Central memory CD4-positive, alpha-beta T cell (primary cell): Measurements from ENCODE around the gene ZNF169.
"Not testable (repeated sequence)": the region's sequence is repeated elsewhere in the genome, so short reads cannot be mapped to it uniquely, and the experiment has no call there.

ENCODE experiments used
- DNase-seq: peaks from one replicate; pipeline ENCODE4 v3.0.0; 2022
- total RNA-seq, 3 experiments: gene quantifications; one replicate each; lab custom pipeline; 2026; lab: John Stamatoyannopoulos, UW

ZNF169 gene
- total RNA-seq: 7.0 to 16.8 (median 10.0) reads per million in 3 experiments

DNA sequence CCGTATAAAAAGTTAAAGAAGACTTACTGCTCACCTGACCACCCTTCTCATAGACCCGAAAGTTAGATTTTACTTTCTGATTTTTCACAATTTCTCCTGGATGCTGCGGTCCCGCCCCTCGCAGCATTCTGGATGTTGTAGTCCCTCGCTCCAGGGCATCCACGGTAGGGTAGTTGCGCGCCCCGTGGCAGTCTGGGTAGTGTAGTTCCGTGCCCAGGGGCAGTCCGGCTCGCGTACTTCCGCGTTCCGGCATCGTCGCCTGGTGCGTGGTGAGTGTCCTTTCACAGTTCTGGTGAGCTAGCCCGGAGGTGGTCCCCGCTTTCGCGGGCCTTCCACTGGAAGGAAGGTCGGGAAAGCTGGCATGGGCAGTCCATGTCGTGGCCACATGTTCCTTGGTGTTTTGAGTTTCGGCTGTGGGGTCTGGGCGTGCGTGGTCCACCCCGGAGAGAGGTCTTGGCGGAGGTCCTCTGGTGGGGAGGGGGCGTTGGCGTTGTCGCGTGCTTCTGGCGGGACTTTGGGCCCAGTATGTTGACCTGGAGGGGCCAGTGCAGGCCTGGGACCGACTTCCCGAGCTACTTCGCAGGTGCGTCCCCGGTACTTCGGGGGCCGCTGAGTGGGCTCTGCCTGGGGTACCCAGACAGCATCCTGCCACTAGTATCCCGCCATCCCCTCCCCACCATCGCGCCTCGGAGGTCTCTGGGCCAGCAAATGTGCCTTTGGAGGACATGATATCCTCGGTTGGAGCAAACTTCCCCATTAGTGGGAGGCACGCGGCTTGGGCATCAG, at the start of gene ZNF169:
TSS of gene ZNF169 (plus strand) at position 222 of the 786 bp plus-strand sequence. CDS start 19,515 bp downstream, outside the sequence.
- peak; percentile 77 for DNase-seq

DNA sequence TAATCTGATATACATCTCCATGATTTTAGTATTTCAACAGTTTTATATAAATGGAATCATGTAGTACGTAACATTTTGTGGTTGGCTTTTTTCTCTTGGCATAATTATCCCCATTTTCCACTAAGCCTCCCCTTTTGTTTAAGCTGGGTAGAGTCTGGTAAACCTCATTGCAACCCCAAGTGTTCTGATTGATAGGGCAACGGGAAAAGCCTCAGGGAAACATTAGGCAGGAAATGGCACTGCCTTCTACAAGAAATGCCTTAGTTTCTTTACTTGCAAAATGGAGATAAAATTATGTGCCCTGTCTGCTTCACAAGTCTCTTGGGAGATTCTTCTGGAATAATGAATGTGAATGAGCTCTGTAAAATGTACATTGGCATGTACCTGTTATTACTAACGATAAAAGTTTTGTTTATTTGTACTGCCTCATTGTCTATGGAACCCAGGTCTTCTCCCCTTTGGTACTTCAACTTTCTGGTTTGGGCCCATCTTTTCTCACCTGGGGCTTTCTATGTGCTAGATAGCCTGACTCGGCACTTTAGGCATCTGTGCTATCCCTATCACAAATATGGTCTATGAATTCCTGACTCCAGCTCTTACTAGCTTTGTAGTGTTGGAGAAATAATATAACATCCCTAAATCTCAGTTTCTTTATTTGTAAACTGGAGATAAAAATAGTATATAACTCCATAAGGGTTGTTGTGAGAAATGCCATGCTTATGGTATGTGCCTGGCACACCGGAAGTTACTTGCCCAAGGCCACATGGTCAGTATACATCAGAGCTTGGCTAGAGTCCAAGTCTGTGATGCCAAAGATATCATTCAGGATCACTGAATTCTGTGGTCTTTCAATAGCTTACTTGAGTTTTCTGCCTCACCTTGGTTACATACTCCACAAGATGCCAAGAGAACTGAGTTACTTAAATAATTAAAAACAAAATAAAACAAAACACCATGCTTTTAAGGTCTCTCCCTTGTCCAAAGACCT, 48.2 kb upstream of the ZNF169 start:
- no peak for DNase-seq

DNA sequence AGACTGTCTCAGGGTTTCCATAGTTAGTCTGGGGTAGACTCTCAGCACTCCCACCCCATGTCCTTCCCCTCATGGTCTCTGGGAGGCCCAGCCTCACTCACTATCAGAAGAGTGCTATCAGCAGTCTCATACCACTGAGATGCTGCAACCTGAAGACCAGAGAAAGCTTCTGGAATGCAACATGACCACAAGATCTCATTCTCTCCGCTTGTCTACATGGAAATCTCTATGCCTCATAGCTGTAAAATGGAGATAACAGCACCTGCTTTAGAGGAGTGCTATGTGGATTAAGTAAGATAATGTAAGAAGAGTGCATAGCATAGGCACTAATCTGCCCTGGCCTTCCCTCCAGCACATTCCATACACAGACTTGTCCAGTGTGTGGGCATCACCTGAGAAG, 47.0 kb upstream of the ZNF169 start:
- DNase-seq: no peak

DNA sequence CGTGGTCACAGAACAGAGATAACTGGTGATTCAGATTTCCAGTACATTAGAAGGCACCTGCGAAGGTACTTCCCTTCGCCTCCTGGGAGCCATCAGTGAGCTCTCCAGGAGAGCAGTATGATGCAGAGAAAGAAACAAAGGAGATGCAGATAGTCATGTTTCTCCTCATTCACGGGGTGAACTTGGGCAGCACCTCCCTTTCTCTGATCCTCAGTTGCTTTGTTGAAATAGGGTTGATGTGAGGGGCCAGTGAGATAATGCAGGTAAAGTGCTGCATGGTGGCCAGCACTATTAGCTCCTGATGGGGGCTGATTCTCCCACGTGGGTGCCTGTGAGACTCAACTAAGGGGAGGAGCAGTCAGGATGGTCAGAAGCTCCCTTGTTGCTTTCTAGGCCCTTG, 46.6 kb upstream of the ZNF169 start:
- DNase-seq: no peak

DNA sequence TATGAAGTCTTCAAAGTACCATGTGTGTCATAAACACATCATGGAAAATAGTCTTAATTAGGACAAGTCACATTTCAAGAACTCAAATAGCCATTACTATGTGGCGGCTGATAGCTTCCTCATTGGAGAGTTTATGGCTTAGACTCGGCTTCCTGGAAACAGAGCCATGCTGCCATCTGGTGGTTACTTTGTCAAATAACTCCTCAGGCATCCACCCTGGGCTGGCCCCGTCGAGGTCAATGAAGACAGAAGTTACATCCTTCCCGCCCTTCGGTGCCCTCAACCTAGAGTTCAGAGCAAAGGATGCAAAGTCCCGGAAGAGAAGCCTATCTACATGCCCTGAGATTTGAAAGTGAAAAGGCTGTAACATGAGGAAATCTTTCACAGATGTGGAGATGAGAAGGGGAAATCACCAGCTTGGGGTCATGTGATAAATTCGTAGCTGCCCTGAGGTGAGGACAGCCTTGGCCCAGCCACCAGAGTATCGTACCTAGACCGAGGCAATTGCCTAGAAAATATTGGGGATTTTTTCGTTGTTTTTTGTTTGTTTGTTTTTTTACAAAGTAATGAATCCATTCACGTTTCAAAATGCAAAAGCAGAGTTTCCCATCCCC, 45.5 kb upstream of the ZNF169 start:
- DNase-seq: peak; percentile 64

DNA sequence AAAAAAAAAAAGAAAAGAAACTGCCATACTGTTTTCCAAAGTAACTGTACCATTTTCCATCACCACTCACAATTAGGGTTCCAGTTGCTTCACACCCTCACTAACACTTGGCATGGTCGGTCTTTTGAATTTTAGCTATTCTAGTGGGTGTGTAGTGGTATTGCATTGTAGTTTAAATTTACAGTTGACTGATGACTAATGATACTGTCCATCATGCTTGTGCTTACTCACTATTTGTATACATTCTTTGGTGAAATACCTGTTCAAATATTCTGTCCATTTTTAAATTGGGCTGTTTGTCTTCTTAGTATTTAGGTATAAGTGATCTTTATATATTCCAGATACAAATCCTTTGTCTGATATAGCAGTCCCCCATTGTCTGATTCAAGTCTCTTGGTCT, 36.2 kb upstream of the ZNF169 start:
- DNase-seq: no peak

DNA sequence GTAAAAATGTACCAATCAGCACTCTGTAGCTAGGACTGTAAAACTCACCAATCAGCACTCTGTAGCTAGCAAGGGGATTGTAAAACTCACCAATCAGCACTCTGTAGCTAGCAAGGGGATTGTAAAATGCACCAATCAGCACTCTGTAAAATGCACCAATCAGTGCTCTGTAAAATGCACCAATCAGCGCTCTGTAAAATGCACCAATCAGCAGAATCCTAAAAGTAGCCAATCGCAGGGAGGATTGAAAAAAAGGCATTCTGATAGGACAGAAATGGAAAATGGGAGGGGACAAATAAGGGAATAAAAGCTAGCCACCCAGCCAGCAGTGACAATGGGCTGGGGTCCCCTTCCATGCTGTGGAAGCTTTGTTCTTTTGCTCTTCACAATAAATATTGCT, 33.7 kb upstream of the ZNF169 start:
- not testable (repeated sequence) for DNase-seq

DNA sequence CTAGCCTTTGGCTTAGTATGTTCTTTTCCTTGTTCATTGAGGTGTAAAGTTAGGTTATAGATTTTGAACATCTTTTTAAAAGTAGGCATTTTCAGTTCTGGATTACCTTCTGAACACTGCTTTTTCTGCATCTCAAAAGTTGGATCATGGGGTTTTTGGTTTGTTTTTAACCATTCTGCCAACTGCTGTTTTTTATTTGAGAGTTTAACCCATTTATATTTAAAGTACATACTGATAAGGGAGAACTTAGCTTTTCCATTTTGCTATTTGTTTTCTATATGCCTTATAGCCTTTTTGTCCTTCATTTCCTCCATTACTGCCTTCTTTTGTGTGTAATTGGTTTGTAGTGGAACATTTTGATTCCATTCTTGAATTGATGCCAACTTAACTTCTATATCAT, 30.5 kb upstream of the ZNF169 start:
- no peak for DNase-seq

DNA sequence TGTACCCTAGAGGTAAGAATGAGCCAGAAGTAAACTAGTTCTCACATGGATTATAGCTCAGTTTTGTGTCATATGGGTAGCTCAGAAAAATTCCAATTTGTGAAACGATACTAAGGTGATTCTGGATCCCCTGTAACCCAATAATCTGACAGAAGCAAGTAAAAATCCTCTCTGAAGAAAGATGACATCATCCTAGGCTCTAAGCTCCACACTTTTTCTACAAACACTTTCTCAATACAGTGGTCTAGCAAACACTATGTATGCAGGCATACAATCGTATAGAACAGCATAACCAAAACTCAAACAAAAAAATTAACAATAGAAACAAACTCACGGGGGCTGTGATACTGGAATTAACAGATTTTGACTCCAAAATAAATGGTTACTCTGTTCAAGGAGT, 26.7 kb upstream of the ZNF169 start:
- DNase-seq: no peak

DNA sequence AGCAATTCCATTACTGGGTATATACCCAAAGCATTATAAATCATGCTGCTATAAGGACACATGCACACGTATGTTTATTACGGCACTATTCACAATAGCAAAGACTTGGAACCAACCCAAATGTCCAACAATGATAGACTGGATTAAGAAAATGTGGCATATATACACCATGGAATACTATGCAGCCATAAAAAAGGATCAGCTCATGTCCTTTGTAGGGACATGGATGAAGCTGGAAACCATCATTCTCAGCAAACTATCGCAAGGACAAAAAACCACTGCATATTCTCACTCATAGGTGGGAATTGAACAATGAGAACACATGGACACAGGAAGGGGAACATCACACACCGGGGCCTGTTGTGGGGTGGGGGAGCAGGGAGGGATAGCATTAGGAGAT, 18.0 kb upstream of the ZNF169 start:
- not testable (repeated sequence) for DNase-seq

DNA sequence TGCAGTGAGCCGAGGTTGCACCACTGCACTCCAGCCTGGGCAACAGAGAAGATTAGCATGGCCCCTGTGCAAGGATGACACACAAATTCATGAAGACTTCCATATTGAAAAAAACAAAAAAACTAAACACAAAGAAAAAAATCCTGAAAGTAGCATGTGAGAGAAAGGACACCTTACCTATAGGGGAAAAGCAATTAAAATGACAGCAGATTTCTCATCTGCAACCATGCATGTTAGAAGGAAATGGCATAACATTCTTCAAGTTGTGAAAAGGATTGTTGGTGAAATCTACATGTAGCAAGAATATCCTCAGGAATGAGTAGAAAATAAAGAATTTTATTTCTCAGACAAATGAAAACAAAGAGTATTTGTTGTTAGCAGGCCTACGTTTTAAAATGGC, 13.4 kb upstream of the ZNF169 start:
- DNase-seq: no peak

DNA sequence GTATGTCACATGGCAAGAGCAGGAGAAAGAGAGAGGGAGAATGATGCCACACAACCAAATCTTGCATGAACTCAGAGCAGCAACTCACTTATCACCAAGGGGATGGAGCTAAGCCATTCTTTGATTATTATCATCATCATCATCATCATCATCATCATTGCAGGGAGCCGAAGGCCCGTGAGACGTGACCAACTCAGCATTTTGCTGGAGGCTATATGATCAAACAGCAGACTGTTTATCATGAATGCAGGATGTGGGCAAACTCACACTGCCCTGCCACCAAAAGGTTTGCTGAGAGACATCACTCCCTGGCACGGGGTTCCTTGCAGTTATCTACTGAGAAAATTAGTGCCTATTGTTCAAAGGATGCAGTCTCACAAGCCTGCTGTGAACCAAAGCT, 8.6 kb upstream of the ZNF169 start:
- DNase-seq: peak; percentile 25

DNA sequence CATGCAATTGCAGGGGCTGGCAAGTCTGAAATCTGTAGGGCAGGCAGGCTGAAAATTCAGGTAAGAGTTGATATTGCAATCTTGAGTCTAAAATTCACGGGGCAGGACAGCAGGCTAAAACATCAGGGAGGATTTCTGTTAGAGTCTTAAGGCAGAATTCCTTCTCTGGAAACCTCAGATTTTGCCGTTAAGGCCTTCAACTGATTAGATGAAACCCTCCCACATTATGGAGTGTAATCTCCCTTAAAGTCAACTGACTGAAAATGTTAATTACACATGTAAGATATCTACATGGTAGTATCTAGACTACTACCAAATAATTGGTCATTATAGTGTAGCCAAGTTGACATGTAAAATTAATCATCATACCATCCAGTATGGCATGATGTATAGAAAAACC, 3.1 kb upstream of the ZNF169 start:
- no peak for DNase-seq

DNA sequence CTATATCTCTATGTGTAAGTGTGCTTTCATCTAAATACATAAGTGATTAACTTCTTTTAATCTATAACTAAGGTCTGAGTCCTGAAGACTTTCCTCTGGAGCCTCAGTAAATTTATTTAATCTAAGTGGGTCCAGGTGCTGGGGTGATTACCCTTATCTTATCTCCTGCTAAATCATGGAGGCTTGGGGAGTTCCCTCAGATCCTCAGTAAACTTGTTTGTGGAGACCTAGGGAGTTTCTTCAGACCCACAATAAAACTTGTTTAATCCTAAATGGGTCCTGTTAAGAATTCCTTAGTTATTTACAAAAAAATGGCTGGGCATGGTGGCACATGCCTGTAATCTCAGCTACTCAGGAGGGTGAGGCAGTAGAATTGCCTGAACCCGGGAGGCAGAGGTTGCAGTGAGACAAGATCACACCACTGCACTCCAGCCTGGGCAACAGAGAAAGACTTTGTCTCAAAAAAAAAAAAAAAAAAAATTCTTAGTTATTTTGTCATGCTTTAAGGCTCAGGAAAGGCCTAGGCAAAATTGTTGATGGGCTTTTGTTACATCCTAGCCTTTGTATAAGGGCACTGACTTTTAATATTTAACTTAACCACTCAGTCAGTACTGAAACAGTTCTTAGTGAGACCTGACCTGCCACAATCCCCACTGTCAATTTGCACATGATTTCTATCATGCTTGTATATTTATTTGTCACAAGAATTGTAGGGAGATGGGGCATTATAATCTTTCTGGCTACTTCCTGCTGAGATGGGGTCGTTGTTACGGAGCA, 6.7 kb downstream of the ZNF169 start:
- not testable (repeated sequence) for DNase-seq

DNA sequence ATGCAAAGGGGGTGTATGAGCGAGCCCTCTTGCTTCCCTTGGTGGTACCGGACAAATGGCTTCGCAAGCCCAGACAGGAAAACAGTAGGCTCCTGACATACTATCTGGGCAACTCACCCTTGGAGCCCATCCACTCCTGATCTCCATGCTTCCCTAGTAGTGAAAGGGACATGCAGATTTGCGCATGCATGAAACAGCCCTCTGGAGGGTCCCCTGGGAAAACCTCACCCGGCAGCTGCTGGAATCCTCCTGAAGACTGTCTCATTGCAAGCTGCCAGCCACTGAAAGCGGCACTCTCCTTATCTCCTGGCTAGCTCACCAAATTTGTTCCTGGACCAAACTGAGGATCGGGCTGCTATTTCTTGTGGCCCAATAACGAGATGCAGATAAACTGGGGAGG, 10.2 kb downstream of the ZNF169 start:
- no peak for DNase-seq

DNA sequence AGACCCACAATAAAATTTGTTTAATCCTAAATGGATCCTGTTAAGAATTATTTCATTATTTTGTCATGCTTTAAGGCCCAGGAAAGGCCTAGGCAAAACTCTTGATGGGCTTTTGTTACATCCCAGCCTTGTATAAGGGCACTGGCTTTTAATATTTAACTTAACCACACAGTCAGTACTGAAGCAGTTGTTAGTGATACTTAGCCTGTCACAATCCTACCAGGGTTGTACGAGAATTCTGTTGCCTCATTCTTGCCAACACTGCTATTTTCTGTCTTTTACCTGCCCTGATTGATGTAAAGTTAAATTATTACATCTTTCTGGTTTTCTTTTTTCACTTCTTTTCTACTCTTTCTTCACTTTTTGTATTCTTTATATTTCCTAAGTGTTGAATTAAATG, 10.9 kb downstream of the ZNF169 start:
- DNase-seq: no peak

DNA sequence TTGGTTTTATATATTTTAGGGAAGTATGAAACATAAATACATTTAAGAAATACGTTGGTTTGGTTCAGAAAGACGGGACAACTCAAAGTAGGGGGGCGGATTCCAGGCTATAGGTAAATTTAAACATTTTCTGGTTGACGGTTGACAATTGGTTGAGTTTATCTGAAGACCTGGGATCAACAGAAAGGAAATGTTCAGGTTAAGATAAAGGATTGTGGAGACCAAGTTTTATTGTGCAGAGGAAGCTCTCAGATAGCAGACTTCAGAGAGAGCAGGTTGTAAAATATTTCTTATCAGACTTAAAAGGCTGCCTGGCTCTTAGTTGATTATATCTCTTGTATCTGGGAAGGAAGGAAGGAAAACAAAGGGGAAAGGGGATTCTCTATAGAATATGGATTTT, 17.9 kb downstream of the ZNF169 start:
- not testable (repeated sequence) for DNase-seq

DNA sequence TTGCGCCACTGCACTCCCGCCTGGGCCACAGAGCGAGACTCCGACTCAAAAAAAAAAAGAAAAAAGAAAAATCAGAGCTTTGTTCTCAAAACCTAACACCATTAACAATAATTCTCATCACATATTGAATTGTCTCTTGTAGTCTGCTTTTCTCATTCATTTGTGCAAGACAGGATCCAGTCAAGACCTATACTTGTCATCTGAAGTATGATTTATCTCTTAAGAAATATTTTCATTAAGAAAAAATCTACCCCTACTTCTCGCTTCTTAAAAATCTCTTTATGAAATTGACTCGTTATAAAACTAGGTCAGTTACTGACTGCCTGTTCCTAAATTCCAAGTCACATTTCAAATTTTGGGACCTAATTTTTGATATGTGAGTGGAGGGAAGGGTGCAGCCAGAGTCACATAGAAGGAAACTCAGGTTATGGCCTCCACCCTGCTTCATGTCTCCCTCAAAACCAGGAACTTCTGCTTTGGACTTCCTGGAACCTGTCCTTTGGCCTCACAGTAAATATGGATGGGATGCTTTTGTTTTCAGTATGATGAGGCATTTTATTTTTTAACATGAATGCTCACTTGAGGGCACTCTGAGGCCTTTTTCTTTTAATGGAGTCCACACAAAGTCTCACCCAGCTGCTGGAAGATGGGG, 18.9 kb downstream of the ZNF169 start:
- no peak for DNase-seq

DNA sequence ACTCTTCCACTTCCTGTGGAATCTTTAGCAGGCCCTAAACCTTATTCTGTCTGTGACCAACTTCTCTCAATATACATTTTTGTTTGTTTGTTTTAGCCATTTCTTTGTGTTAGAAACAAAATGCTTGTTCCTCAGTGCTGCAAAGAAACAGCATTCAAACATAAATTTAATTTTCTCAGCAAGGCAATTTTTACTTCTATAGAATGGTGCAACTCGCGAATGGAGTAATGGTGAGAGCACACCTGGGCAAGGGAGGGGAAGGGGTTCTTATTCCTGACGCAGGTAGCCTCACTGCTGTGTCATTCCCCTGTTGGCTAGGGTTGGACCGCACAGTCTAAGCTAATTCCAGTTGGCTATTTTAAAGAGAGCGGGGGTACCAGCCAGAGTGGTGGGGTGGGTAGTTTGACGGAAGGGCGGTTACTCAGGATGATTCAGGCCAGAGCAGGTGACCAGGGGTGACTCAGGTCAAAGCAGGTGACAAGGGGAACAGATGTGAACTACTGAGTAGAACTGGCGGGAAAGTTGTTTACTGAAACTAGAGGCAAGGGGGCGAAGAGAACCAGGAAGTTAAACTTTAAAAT, 21.4 kb downstream of the ZNF169 start:
- no peak for DNase-seq

DNA sequence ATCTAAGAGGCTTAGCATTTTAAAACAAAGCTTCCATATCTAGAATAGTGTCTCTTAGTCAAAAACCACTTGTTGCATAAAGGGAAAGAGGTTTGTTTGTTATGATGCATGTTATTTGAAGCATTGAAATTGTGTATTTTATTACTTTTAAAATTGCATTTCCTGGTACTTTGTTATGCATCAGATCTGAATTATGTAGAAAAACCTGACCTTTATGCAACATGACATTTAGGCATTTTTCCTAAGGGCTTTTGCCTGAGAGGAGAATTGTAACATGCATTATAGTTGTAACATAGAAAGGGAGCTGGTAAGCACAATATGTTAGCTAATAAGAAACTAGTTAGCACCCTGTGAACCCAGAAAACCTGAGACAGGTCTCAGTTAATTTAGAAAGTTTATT, 22.0 kb downstream of the ZNF169 start:
- DNase-seq: no peak

DNA sequence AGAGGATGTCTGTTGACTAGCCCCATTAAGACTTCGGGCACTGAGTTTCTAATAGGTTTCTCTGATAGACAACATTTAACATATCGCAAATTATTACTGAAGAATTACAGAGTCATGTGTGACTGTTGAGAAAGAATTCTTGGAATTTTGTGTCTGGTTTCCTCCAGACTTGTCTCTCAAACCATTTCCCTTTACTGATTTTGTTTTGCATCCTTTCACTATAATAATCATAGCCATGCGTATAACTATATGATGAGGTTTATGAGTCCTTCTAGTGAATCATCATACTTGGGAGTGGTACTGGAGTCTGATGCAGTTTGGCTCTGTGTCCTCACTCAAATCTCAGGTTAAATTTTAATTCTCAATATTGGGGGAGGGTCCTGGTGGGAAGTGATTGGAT, 27.0 kb downstream of the ZNF169 start:
- DNase-seq: no peak
